Ureter (tissue), 1 donor: Measurements from ENCODE around the gene FPR1. TPM values are rescaled to one million over a fixed set of nuclear protein-coding genes. Genes with fewer than 3 reads are reported as not detected.

Experiments used
- DNase-seq: peaks from one replicate; pipeline ENCODE4 v3.0.0-alpha.2; 2020; ENCODE audit warnings: low spot score
- total RNA-seq: library from RNA; stranded (reverse); gene quantifications from one replicate; pipeline ENCODE4 v1.2.4, GENCODE V29; 2023
- donor health status: DM: yes; HTN: yes; CAD: no.

FPR1 gene
- total RNA-seq, 1 donor from 2014 or later = 4.3 TPM

DNA sequence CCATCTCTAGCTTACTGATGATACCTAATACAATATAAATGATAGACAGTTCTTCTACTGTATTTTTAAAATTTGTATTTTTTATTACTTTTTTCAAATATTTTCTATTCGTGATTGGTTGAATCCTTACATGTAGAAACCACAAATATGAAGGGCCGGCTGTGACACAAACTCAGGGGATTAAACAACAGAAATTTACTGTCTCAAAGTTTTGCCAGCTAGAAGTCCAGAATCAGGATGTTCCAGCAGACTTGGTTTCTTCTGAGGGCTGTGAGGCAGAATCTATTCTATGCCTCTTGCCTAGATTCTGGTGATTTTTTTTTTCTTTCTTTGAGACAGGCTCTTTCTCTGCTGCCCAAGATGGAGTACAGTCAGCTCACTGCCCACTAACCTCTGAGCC, 13.8 kb downstream of the FPR1 start:
- DNase-seq = no peak

DNA sequence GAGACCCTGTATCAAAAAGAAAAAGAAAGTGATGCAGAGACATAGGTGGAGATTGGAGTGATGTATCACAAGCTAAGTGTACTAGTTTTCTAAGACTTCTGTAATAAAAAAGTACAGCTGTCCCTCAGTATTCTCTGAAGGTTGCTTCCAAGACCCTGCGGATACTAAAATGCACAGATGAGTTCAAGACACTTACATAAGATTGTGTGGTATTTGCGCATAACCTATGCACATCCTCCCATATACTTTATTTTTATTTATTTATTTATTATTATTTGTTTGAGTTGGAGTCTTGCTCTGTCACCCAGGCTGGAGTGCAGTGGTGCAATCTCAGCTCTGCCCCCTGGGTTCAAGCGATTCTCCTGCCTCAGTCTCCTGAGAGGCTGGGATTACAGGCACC, 14.3 kb downstream of the FPR1 start:
- DNase-seq = no peak

DNA sequence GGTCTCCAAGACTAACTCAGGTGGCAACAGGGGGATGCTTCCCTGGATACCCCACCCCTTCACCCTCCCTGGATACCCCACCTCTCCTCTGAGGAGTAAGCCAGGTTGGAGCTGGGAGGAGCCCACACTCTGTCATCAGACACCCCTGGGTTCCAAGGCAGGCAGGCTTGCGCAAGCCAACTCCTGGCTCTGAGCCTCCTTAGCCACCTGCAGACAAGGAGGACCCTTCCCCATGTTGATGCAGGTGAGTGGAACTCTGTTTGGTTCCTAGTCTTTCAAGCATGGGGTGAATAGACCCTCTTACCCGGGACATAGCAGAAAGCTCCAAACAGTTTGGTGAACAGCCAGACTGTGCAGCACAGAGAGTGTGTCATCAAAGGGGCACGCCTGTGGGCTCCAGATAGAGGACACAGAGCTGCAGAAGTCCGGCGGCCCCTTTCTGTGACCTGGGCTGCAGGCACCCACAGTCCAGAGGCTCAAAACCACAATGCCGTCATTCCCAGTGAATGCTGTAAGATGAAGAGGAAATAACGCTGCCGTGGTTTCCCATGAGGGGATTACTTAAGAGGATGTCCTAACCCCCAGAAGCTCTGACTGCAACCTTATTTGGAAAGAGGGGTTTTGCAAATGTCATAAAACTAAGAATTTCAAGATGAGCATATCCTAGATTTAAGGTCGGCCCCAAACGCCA, 15.8 kb downstream of the FPR1 start:
- DNase-seq = peak; percentile 46

DNA sequence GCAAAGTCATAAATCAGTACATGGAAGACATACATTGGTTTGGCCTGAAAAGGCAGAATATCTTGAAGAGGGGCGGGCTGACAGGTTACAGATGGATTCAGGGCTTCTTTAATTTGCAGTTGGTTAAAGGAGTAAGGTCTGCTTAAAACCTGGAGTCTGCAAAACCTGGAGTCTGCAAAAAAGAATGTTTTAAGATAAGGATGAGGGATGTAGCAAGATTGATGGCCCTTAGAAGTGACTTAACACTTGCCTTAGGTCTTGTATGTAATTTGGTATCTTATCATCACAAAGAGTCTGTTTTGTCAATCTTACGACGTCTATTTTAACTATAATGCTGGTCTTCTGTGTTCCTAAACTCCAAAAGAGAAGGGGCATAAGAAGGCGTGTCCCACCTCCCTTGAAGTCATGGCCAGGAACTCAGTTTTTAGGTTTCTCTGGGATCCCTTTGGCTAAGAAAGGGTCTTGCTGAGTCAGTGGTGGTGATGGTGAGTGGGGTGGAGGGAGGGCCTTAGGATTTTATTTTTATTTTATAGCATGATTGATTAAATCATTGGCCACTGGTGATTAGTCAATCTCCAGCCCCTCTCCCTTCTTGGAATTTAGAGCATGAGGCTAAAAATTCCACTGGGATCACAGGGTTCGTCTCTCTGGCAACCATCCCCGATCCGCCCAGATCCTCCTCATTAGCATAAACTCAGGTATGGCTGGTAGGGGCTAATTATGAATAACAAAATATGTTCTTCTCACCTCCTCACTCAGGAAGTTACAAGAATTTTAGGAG, 17.7 kb downstream of the FPR1 start:
- DNase-seq = no peak

DNA sequence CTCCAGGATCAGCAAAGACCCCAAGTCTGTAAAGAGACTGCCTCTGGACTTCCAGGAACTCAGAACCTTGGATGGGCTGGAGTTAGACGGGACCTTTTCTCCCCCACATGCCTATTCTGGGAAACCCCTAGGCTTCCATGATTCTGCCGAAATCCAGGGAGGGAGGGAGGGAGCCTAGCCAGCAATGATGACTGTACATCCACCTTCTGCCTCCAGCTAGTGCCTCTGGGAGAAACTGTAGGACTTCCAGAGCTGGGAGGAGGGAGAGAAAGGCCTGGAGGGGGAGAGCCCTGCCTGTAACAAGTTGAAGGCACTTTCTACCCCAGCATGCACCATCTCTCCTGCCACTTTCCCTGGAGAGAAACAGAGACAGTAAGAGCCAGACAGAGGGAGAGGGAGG, 21.9 kb downstream of the FPR1 start:
- DNase-seq = no peak

DNA sequence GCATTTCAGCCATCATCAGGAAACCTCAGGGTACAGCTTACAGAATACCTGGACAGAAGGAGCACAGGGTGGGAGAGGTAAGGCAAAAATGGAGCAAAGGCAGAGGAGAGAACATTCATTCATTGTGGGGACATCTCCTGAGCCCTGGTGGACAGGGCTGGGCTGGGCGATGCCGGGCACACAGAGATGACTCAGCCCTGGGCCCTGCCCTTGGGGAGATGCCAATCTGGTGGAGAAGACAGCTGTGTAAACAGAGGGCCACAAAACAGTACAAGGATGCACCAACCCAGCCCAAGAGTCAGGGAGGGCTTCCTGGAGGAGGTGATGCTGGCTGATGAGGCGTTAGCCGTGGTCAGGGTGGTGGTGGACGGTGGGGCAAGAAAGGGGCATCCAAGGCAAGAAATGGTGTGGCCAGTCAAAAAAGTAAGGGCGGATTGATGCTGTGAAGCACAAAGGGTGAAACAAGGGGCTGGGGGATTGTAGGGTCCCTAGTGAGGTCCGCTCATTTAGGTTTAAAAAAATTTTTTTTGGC, 24.3 kb downstream of the FPR1 start:
- no peak for DNase-seq

DNA sequence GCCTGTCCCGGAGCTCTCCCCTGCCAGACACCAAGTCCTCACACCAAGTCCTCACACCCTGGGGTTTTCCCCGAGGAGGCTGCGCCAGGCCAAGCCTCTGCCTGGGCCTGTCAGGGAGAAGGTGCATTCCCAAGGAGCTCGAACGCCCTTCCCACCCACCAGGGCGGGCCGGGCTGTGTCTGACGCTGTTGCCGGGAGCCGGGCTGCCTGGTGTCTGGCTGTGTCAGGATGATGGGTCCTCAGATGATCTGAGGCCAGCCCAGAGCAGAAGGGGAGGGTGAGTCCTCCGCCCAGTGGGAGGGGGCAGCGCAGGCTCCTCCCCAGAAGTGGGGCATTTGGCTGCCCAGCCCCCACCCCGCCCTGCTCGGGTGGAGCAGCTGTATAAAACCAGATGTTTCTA, 25.6 kb downstream of the FPR1 start:
- DNase-seq = peak; percentile 67

DNA sequence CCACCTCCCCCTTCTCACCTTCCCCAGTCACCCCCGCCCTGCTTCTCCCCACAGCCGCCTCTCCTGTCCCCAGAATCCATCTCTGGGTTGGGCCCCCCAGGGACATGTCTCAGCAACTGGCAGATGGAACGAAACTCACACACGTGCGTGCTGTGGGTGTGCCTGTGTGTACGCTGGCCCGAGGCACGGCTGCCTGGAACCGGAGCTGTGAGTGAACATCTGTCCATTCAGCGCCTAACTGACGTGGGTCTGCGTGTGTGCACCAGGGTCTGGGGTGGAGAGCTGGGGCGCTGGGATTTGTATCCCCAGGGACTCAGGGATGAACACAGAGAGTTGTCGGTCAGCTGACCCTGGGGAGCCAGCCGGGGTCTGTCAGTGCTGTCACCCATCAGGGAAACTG, 27.1 kb downstream of the FPR1 start:
- no peak for DNase-seq

DNA sequence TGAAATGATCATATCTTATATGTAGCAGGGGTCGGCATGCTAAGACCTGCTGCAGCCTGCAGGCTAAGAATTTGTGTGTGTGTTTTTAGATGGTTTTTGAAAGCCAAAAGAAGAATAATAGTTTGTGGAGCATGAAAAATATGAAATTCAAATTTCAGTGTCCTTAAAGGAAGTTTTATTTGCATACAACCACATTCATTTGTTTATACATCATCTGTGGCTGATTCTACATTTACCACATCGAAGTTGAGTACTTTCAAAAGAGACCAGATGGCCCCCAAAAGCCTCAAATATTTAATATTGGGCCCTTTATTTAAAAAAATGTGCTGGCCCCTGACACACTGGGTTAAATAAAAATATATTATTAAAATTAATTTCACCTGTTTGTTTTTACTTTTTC, 29.2 kb downstream of the FPR1 start:
- DNase-seq = no peak

DNA sequence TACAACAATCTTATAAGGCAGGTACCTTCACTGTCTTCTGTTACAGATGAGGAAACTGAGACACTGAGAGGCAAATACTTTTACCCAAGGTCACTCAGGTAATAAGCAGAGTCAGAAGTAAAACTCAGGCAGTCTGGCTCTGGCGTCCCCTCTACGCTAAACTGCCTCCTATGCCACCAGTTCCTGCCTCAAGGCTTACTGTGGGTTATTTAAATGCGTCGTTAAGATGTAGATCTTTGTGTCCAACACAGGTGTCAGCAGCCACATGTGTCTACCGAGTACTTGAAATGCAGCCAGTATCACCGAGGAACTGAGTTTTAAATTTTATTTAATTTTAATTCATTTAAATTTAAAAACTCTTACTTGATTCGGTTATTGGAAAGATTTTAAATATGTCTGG, 29.8 kb downstream of the FPR1 start:
- no peak for DNase-seq

DNA sequence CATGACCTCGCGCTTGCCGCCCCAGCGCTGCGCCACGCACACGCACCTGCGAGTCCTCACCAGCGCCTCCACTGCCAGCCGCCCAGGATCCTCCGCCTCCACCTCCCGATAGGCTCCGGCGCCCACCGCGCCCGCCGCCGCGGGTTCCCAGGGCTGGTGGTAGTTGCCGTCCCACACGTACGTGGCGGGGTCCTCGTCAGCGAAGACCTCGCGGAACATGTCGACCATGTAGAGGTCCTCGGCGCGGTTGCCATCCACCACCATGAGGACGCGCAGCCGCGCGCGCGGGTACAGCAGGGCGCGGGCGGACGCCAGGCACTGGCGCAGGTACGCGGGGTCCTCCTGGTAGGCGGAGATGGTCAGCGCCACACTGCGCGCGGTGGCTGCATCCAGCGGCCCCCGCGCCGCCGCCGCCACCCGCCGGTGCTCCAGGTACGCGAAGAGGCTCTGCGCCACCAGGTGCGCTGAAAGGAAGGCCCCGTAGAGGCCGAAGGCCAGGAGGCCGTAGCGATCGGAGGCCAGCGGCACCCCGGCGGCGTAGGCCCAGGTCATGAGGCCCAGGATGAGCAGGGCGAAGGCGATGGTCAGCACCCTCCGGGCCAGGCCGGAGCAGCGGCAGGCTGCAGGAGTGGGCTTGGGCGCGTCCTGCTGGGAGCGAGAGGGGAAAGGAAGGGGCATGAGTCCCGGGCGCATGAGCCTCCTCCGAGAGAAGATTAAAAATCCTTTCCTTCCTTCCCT, 32.3 kb downstream of the FPR1 start:
- DNase-seq = no peak

DNA sequence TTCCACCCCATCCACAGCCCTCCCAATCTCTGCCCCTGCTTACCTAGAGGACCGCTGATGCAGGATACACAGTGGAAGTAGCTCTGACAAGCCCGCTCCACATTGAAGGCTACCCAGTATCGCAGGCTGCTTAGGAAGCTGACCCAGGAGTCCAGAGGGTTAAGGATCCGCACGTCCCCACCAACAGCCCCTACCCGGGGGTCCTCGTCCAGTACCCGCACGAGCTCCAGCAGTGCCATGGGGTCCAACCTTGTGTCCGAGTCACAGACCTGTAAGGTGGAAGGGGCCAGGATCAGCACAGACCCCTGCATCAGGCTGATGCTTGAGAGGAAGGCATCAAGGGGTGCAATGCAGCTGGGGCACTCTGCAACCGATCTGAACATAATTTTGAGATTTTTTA, 34.8 kb downstream of the FPR1 start:
- DNase-seq = no peak

DNA sequence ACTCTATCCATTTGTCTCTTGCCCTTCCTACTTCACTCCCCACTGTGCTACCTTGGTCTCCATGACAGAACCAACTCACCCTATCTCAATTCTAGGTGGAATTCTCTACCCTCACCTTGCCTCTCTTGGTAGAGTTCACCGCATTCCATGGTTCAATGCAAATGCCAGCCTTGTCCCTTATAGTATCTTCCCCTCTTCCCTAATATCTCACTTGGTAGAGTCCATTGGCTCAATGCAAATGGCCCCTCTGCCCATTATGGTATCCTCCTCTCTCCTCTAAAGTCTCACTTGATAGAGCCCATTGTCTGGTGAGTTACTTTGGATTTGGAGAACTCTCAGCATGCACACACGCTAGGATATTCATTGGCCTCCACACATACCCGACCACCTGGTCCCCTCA, 35.8 kb downstream of the FPR1 start:
- no peak for DNase-seq

DNA sequence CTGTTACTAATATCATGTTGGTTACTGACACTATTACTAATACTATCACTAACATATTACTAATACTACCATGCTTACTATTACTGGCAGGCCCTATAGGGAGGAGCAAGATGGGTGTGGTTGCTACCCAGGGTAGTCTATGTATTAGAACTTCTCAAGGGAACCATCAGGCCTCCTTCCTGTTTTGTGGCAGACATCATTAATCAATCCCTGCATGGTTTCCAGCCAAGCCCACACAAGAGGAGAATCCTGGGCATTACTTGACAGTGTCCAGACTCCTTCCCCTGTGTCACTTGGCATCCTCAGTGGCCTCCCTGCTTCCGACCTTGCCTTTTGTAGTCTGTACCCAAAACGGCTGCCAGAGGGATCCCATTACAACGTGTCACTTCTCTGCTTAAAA, 36.8 kb downstream of the FPR1 start:
- DNase-seq = no peak

DNA sequence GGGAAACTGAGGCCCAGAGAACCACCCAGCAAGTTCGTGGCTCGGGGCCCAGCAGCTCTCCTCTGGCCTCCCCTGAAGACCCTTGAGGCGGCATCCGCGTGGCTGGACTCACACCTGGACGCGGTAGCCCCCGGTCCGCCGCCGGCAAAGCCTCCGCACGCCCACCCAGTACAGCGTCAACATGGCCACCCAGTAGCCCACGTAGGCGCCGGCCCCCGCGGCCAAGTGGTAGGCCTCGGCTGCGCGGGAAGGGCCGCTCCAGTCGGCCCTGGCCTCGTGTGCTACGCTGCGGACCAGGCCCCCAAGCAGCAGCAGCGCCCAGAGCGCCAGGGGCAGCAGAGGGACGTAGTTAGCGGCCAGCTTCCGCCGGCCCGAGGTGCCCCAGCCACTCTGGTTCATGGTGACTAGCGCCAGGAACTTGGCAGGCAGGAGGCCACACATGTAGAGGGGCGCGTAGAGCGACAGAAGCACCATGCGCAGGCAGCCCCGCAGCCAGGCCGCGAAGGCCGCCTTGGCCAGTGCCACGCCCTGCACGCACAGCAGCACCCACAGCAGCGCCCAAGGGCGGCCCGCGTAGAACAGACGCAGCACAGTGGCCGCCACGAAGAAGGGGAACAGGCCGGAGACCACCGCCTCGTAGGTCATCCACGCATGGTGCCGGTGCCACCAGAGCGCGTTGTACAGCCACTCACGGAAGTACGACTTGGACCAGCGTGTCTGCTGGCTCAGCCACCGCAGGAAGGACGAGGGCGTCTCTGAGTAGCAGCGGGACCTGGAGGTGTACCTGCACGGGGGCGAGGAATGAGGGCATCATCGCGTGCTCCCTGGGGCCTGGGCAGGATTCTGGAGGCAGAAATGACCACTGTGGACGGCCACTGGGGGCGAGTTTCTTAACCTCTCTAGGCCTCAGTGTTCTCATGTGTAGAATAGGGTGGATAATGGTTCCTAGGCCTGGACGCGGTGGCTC, 38.1 kb downstream of the FPR1 start:
- no peak for DNase-seq

DNA sequence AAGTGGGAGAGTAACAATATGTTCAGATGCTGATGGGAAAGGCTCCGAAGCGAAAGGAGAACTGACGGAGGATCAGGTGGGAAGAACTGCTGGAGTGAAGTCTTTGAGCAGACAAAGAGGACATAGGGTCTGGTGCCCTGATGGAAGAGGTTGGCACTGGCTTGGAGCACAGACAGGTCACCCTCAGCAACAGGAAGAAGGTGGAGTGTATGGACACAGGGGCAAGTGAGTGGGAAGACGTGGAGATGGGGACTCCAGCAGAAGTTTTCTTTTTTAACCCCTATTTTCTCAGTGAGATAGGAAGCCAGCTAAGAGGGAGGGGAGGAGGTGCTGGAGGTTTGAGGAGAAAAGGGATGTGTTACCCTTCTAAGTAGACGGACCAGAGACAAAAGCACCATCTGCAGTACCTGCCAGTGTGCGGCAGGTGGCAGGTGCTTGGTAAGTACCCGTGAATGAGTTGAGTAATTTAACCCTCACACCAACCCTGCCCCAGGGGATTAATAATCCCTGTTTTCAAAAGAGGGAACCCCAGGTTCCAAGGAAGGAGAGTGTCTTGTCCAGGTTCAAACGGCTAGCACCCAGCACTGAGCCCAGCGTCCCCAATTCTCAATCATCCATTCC, 39.1 kb downstream of the FPR1 start:
- no peak for DNase-seq

DNA sequence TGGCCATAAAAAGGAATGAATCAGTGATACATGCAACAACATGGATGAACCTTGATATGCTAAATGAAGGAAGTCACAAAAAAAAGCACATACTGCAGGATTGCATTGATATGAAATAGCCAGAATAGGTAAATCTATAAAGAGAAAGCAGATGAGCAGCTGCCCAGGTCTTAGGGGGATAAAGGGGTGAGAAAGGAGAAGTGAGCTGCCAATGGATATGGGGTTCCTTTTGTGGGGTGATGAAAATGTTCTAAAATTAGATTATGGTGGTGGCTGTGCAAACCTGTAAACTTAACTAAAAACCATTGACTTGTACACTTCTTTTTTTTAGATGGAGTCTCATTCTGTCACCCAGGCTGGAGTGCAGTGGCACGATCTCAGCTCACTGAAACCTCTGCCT, 40.0 kb downstream of the FPR1 start:
- DNase-seq = no peak

DNA sequence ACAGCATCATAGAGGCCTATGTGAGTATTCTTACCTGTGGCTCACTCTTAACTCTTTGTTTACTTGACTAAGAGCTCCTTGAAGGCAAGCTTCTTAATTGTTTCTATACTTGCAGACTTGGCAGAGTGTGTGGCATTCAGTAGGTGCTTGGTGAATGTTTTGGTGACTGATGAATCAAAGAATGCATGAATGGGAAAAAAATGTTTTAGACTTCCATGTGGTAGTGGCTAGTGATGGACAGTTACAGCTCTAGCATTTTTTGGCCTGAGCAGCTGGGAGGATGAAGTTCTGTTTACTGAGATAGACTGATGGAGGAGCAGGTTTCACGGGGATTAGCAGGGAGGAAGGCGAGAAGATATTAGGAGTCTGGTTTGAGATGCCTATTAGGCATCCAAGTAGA, 41.5 kb downstream of the FPR1 start:
- DNase-seq = no peak

DNA sequence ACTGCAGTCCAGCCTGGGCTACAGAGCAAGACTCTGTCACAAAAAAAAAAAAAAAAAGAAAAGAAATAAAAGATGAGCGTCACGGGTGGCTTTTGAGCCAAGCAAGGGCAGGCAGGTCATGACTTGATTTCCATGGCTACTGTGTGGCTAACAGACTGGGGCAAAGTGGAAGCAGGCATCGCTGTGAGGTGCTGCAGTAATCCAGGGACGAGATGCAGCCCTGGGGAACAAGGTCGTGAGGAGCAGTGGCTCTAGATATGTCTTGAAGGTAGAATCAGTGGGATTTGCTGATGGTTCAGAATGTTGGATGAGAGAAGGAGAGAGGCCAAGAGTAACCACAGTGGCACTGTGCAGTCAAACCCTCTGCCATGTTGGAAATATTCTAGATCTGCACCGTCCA, 42.1 kb downstream of the FPR1 start:
- no peak for DNase-seq

DNA sequence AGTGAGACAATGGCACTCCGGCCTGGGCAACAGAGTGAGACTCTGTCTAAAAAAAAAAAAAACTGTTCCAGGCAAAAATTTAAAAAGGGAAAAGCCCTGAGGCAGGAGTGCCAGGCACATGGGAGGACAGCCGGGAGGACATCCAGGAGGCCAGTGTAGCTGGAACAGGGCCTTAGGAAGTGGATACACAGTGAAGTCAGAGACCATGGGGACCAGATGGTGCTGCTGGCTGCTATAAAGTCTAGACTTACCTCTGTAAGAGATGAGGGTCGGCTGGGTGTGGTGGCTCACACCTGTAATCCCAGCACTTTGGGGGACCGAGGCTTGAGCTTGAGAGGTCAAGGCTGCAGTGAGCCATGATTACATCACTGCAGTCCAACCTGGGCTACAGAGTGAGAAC, 42.9 kb downstream of the FPR1 start:
- DNase-seq = no peak

DNA sequence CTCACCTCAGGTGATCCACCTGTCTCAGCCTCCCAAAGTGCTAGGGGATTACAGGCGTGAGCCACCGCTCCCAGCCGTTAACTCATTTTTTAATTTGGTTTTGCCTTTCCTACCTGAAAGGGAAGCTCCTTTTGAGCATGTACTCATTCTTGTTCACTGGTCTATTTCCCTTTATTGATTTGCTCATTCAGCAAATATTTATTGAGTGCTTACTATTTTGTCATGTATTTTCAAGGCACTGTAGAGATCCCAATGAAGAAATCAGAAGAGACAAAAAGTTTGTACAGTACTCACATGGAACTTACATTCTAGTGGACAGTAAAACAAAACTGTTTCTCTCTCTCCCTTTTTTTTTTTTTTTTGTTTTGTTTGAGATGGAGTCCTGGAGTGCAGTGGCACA, 44.8 kb downstream of the FPR1 start:
- DNase-seq = no peak
